ENCODE results near the gene GABRE.
"Not testable (repeated sequence)": the region's sequence is repeated elsewhere in the genome, so short reads cannot be mapped to it uniquely, and the experiment has no call there.

Gene GABRE

DNA sequence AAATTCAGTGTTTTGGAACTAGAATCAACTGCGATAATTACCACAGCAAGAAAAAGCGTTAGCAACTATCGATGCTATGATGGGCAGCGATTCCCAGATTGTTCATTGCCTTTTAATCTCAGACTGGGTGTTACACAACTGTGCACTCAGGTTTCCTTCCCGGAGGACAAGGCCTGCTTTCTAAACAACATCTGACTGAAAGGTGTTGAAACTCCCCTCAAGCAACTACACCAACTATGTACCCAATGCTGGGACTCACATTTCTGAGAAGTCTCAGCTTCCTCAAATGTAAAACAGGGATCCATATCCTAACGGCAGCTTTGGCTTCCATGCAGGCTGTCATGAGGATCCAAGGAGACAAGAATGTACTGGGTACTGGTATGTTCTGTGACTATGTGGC, 8.2 kb downstream of the GABRE start:
- DNase-seq (ENCODE audit: low read depth in 2 of 2): no peak

- DNase-seq (ENCODE audit: low read depth in 2 of 2): no peak
Observed at GRCh38 chrX:151962034-151962433, 12.4 kb downstream of the GABRE start.

- no peak for DNase-seq (ENCODE audit: low read depth in 2 of 2)
Observed at GRCh38 chrX:151958101-151958500, 16.4 kb downstream of the GABRE start.

DNA sequence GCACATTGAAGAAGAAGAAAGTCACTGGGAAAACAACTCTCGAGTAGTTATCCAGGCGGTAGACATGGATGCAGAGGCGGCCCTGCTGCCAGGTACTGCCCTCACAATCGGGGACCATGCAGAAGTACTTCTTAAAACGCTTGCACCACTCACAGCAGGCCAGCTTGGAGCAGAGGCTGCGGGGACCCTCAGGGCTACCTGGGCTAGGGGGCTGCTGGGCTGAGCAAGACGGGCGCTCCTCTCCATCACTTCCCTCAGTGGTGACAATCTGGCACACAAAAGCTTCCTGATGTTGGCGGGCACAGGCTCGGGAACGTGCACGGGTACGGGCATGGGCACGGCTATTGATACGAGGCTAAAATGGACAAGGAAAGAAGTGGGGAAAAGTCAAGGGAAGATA, 19.7 kb downstream of the GABRE start:
- DNase-seq (ENCODE audit: low read depth in 2 of 2): no peak

DNA sequence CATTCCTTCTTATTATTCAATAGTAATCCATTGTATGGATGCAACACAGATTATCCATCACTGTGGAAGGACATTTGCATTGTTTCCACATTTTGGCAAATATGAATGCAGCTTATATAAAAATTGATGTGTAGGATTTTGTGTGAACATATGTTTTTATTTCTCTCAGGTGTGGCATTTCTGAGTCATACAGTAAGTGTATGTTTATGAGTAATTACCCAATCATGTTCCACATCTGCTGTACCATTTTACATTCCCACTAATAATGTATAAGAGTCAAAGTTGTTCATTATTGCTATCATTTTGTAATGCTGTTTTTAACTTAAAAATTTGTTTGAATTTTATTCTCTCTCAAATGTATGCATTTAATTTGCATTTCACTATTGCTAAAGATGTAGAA, 36.3 kb downstream of the GABRE start:
- no peak for DNase-seq (ENCODE audit: low read depth in 2 of 2)

- DNase-seq (ENCODE audit: low read depth in 2 of 2): no peak
Observed at GRCh38 chrX:151935358-151935757, 39.1 kb downstream of the GABRE start.

- DNase-seq (ENCODE audit: low read depth in 2 of 2): no peak
Observed at GRCh38 chrX:151929126-151929525, 45.4 kb downstream of the GABRE start.

- no peak for DNase-seq (ENCODE audit: low read depth in 2 of 2)
Observed at GRCh38 chrX:151923648-151924047, 50.8 kb downstream of the GABRE start.

GRCh38 chrX:151922692-151923091, 51.8 kb downstream of the GABRE start:
- DNase-seq (ENCODE audit: low read depth in 2 of 2): no peak

GRCh38 chrX:151921866-151922265, 52.6 kb downstream of the GABRE start:
- no peak for DNase-seq (ENCODE audit: low read depth in 2 of 2)

GRCh38 chrX:151921292-151921691, 53.2 kb downstream of the GABRE start:
- no peak for DNase-seq (ENCODE audit: low read depth in 2 of 2)

DNA sequence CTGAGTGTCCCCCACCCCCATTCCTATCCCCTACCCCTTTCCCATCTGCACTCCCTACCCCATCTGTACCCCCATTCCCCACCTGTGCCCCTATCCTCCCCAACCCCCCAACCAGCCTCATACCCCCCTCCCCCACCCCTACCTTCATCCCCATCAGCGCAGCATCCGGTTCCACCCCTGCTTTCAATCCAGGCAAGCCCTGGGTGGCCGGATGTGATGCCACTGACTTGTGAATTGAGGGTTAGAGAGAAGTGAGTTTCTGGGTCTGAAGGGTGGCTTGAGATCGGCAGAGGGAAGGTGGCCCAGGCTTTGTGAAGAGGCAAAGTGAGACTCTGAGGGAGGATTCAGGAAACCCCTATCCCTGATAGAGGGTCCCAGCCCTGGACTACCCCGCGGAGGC, 53.9 kb downstream of the GABRE start:
- no peak for DNase-seq (ENCODE audit: low read depth in 2 of 2)

DNA sequence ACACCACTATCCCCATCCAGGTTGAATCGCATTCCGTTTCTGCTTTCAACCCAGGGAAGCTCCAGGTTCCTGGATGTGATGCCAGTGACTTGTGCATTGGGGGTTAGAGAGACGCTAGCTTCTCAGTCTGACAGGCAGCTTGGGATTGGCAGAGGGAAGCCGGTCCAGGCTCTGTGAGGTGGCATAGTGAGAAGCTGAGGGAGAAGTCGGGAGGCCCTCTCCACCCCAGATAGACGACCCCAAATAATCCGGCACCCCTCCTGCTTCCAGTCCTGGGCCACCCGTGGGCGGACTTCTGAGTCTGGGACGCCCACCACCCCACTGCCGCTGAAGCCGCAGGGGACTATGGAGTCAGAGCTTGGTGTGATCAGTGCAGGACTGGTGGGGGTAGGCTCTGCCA, 54.4 kb downstream of the GABRE start:
- no peak for DNase-seq (ENCODE audit: low read depth in 2 of 2)

GRCh38 chrX:151919610-151920009, 54.9 kb downstream of the GABRE start:
- DNase-seq (ENCODE audit: low read depth in 2 of 2): no peak

DNA sequence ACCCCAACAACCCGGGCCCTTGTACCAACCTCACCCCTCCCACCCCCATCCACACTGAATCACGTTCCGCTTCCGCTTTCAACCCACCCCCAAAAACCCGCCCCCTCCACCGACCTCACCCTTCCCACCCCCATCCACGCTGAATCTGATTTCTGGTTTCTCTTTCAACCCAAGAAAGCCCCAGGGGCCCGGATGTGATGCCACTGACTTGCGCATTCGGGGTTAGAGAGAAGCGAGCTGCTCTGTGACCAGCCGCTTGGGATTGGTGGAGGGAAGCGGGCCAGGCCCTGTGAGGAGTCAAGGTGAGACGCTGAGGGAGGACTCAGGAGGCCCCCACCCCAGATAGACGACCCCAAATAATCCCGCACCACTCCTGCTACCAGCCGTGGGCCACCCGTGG, 55.7 kb downstream of the GABRE start:
- not testable (repeated sequence) for DNase-seq (ENCODE audit: low read depth in 2 of 2)

DNA sequence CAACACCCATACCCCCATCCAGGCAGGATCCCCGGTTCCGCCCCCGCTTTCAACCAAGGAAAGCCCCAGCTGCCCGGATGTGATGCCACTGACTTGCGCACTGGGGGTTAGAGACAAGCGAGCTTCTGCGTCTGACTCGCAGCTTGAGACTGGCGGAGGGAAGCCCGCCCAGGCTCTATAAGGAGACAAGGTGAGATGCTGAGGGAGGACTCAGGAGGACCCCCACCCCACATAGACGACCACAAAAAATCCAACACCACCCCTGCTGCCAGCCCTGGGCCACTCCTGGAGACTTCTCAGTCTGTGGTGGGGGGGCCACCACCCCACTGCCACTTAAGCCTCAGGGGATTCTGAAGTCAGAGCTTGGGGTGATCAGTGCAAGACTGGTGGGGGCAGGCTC, 61.7 kb downstream of the GABRE start, which contains the start of gene MAGEA4:
TSS of gene MAGEA4 (plus strand) at position 110 of the 400 bp plus-strand sequence. CDS start 10,776 bp downstream, outside the sequence.
- DNase-seq (ENCODE audit: low read depth in 2 of 2): no peak

- no peak for DNase-seq (ENCODE audit: low read depth in 2 of 2)
Observed at GRCh38 chrX:151912221-151912620, 62.3 kb downstream of the GABRE start.

DNA sequence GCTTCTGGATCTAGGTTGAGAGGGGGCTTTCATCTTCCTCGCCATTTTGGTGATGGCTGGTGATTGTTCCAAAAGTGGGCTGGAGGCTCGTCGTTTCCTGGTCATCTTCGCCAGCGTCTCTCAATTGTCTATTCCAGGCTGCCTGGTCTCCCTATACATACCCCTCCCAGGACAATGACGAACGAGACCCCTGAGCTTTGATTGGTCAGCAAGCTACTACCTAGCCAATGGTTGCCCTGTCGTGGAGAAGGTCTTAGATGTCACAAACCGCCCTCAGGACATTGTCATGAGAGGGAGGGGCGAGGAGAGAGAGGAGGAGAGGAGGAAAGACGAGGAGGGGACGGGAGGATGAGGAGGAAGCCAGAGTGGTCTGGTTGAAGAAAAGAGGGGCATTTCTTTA, 69.5 kb downstream of the GABRE start:
- DNase-seq (ENCODE audit: low read depth in 2 of 2): no peak
